ENCODE results near the gene LRP5.
A peak's percentile ranks its signal among the peaks of the same experiment; 100 is the strongest.

LRP5 gene

GRCh38 chr11:68327586-68328370 is 15.4 kb downstream of the LRP5 start:
- no peak for DNase-seq
- WGBS (ENCODE audit: insufficient coverage) = 54% methylated on average over 12 of the region's 19 CpGs
- Histone ChIP-seq H3K27ac (ENCODE audit: insufficient read depth in 1 of 2, low read depth in 1 of 2, low read length in 2 of 2, poor library complexity in 1 of 2, severe bottlenecking in 2 of 2) (no peak overlapping the region), H3K36me3 (ENCODE audit: control insufficient read depth in 4 of 4, insufficient read depth in 4 of 4, low read length in 3 of 4) (peaks cover 0 to 4% (median 0%) of the 10 kb centered on the region in 4 experiments), H3K27me3 (replicated peaks in 2 of 5; ENCODE audit: control insufficient read depth in 4 of 5, insufficient read depth in 5 of 5, low read length in 4 of 5) (no peaks in the 10 kb centered on the region), H3K9me3 (ENCODE audit: control extremely low read depth in 1 of 5, control insufficient read depth in 4 of 5, insufficient read depth in 2 of 5, low read depth in 1 of 5, low read length in 4 of 5) (no peaks in the 10 kb centered on the region), H3K4me1 (ENCODE audit: control extremely low read depth in 1 of 4, control insufficient read depth in 4 of 4, insufficient read depth in 4 of 4, low read length in 3 of 4) (peaks cover 0 to 83% (median 68%) of the 10 kb centered on the region in 4 experiments), H3K4me3 (ENCODE audit: control insufficient read depth in 1 of 7, extremely low read depth in 1 of 7, insufficient read depth in 4 of 7, low read depth in 2 of 7, low read length in 6 of 7) (peak overlapping the region in 4 of 7 experiments; percentile 12 to 51 (median 47))
- ChIA-PET CTCF (interaction anchor here (0.9 to 1.8 kb wide), 3 partner anchors 9 to 56 kb away, joined by 3 to 9 read pairs (median 4); no protein-coding TSS in a partner anchor), POLR2A (interaction anchor here (0.6 to 1.5 kb wide), 3 partner anchors 10 to 14 kb away, joined by 3 to 4 read pairs (median 4); no protein-coding TSS in a partner anchor)

GRCh38 chr11:68328374-68329091 is 16.1 kb downstream of the LRP5 start:
- H3K27ac ChIP-seq (ENCODE audit: insufficient read depth in 1 of 2, low read depth in 1 of 2, low read length in 2 of 2, poor library complexity in 1 of 2, severe bottlenecking in 2 of 2) = no peak overlapping the region
- peak overlapping the region in 3 of 7 experiments; percentile 23 to 51 (median 47) for H3K4me3 ChIP-seq (ENCODE audit: control insufficient read depth in 1 of 7, extremely low read depth in 1 of 7, insufficient read depth in 4 of 7, low read depth in 2 of 7, low read length in 6 of 7)

DNA sequence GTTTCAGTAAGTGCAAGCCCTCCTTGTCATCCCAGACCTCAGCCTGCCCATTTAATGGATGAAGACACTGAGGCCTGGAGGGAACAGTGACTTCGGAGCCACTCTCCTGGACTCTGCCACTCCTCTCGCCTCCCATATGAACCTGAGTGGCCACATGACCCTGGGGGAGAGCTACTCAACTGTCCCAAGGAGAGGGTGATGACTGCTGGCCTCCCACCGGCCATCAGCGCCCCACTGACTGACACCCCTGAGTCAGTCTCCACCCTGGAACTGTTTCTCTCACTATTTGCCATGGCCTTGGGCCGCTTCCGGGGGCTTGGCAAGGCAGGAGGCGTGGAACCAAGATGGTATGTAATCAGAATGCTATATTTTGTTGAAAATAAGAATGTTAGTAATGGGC is 17.1 kb downstream of the LRP5 start:
- H3K27me3 ChIP-seq (replicated peaks in 2 of 5; ENCODE audit: control insufficient read depth in 4 of 5, insufficient read depth in 5 of 5, low read length in 4 of 5) = no peaks in the 10 kb centered on the region
- DNase-seq = no peak
- H3K4me1 ChIP-seq (ENCODE audit: control extremely low read depth in 1 of 4, control insufficient read depth in 4 of 4, insufficient read depth in 4 of 4, low read length in 3 of 4) = peaks cover 0 to 89% (median 70%) of the 10 kb centered on the region in 4 experiments
- WGBS (ENCODE audit: insufficient coverage) = 100% methylated on average over 5 of the region's 7 CpGs
- CTCF ChIA-PET = interaction anchor here (0.8 kb wide), 1 partner anchor 50 kb away, joined by 3 read pairs; no protein-coding TSS in a partner anchor
- no peak overlapping the region for H3K27ac ChIP-seq (ENCODE audit: insufficient read depth in 1 of 2, low read depth in 1 of 2, low read length in 2 of 2, poor library complexity in 1 of 2, severe bottlenecking in 2 of 2)
- POLR2A ChIA-PET = interaction anchor here (0.6 kb wide), 2 partner anchors 17 to 54 kb away, joined by 3 read pairs; partner anchors contain the start of gene LRP5
- no peaks in the 10 kb centered on the region for H3K9me3 ChIP-seq (ENCODE audit: control extremely low read depth in 1 of 5, control insufficient read depth in 4 of 5, insufficient read depth in 2 of 5, low read depth in 1 of 5, low read length in 4 of 5)
- H3K36me3 ChIP-seq (ENCODE audit: control insufficient read depth in 4 of 4, insufficient read depth in 4 of 4, low read length in 3 of 4) = peaks cover 0 to 8% (median 0%) of the 10 kb centered on the region in 4 experiments
- H3K4me3 ChIP-seq (ENCODE audit: control insufficient read depth in 1 of 7, extremely low read depth in 1 of 7, insufficient read depth in 4 of 7, low read depth in 2 of 7, low read length in 6 of 7) = no peak overlapping the region

More at GRCh38 chr11:68328374-68329091, 16.1 kb downstream of the LRP5 start:
- H3K9me3 ChIP-seq (ENCODE audit: control extremely low read depth in 1 of 5, control insufficient read depth in 4 of 5, insufficient read depth in 2 of 5, low read depth in 1 of 5, low read length in 4 of 5) = no peaks in the 10 kb centered on the region
- ChIA-PET POLR2A (interaction anchor here (0.6 to 1.5 kb wide), 3 partner anchors 9 to 15 kb away, joined by 3 to 4 read pairs (median 4); no protein-coding TSS in a partner anchor), CTCF (interaction anchor here (0.8 to 1.8 kb wide), 4 partner anchors 8 to 55 kb away, joined by 3 to 9 read pairs (median 4); no protein-coding TSS in a partner anchor)
- peak; percentile 74 to 93 (median 92) for DNase-seq
- H3K4me1 ChIP-seq (ENCODE audit: control extremely low read depth in 1 of 4, control insufficient read depth in 4 of 4, insufficient read depth in 4 of 4, low read length in 3 of 4) = peaks cover 0 to 90% (median 70%) of the 10 kb centered on the region in 4 experiments
- 27% methylated on average over 22 of the region's 25 CpGs for WGBS (ENCODE audit: insufficient coverage)
- peaks cover 0 to 8% (median 0%) of the 10 kb centered on the region in 4 experiments for H3K36me3 ChIP-seq (ENCODE audit: control insufficient read depth in 4 of 4, insufficient read depth in 4 of 4, low read length in 3 of 4)
- H3K27me3 ChIP-seq (replicated peaks in 2 of 5; ENCODE audit: control insufficient read depth in 4 of 5, insufficient read depth in 5 of 5, low read length in 4 of 5) = no peaks in the 10 kb centered on the region

DNA sequence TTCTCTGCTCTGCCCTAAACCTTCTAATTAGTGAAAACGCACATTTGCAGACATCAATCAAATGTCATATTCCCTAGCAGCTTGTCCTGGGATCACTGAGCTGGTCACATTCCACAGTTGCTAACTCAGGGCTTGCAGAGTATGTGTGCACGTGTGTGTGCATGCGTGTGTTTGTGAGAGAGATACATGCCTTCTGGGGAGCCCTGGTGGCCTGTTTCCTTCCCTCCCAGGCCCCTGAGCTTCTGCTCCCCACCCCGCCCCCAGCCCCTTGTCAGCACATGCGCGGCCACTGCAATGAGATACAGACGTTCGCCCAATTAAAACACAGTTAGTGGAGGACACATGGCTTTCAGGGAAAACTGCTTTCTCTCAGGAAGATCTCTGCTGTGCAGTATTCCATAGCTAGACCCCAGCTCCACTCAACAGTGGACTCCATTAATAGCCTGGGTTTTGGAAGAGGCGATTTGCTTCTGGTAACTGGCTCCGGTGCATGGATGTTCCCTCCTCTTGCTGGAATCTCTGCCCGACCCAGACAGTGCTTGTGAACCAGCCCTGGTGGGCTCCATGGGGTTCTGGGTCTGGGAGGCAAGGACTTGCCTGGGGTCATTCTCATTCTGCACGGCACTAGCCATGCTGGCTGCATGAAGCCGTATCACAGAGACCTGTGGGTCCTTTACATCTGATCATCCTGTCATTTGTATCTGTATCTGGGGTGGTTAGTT is 17.7 kb downstream of the LRP5 start:
- no peaks in the 10 kb centered on the region for H3K9me3 ChIP-seq (ENCODE audit: control extremely low read depth in 1 of 5, control insufficient read depth in 4 of 5, insufficient read depth in 2 of 5, low read depth in 1 of 5, low read length in 4 of 5)
- ChIA-PET POLR2A (interaction anchor here (0.6 kb wide), 2 partner anchors 18 to 53 kb away, joined by 3 read pairs; partner anchors contain the start of gene LRP5), CTCF (no interaction called here)
- H3K4me3 ChIP-seq (ENCODE audit: control insufficient read depth in 1 of 7, extremely low read depth in 1 of 7, insufficient read depth in 4 of 7, low read depth in 2 of 7, low read length in 6 of 7) = no peak overlapping the region
- peaks cover 0 to 83% (median 70%) of the 10 kb centered on the region in 4 experiments for H3K4me1 ChIP-seq (ENCODE audit: control extremely low read depth in 1 of 4, control insufficient read depth in 4 of 4, insufficient read depth in 4 of 4, low read length in 3 of 4)
- H3K27me3 ChIP-seq (replicated peaks in 2 of 5; ENCODE audit: control insufficient read depth in 4 of 5, insufficient read depth in 5 of 5, low read length in 4 of 5) = no peaks in the 10 kb centered on the region
- no peak overlapping the region for H3K27ac ChIP-seq (ENCODE audit: insufficient read depth in 1 of 2, low read depth in 1 of 2, low read length in 2 of 2, poor library complexity in 1 of 2, severe bottlenecking in 2 of 2)
- no peak for DNase-seq
- H3K36me3 ChIP-seq (ENCODE audit: control insufficient read depth in 4 of 4, insufficient read depth in 4 of 4, low read length in 3 of 4) = peaks cover 0 to 8% (median 0%) of the 10 kb centered on the region in 4 experiments
- WGBS (ENCODE audit: insufficient coverage) = 86% methylated on average over 11 of the region's 13 CpGs

- H3K4me1 ChIP-seq (ENCODE audit: control extremely low read depth in 1 of 4, control insufficient read depth in 4 of 4, insufficient read depth in 4 of 4, low read length in 3 of 4) = peaks cover 0 to 83% (median 71%) of the 10 kb centered on the region in 4 experiments
- CTCF ChIA-PET = no interaction called here
- WGBS (ENCODE audit: insufficient coverage) = 80% methylated on average over 13 of the region's 16 CpGs
- H3K4me3 ChIP-seq (ENCODE audit: control insufficient read depth in 1 of 7, extremely low read depth in 1 of 7, insufficient read depth in 4 of 7, low read depth in 2 of 7, low read length in 6 of 7) = peak overlapping the region in 2 of 7 experiments; percentile 7 to 14
- DNase-seq = peak in 1 of 3 donors; percentile 26
- H3K27ac ChIP-seq (ENCODE audit: insufficient read depth in 1 of 2, low read depth in 1 of 2, low read length in 2 of 2, poor library complexity in 1 of 2, severe bottlenecking in 2 of 2) = no peak overlapping the region
- H3K36me3 ChIP-seq (ENCODE audit: control insufficient read depth in 4 of 4, insufficient read depth in 4 of 4, low read length in 3 of 4) = peaks cover 0 to 5% (median 0%) of the 10 kb centered on the region in 4 experiments
- H3K9me3 ChIP-seq (ENCODE audit: control extremely low read depth in 1 of 5, control insufficient read depth in 4 of 5, insufficient read depth in 2 of 5, low read depth in 1 of 5, low read length in 4 of 5) = no peaks in the 10 kb centered on the region
- POLR2A ChIA-PET = no interaction called here
- H3K27me3 ChIP-seq (replicated peaks in 2 of 5; ENCODE audit: control insufficient read depth in 4 of 5, insufficient read depth in 5 of 5, low read length in 4 of 5) = no peaks in the 10 kb centered on the region
These were observed 18.4 kb downstream of the LRP5 start for GRCh38 chr11:68330700-68331337.

GRCh38 chr11:68331338-68331947 is 19.1 kb downstream of the LRP5 start:
- peaks cover 0 to 5% (median 0%) of the 10 kb centered on the region in 4 experiments for H3K36me3 ChIP-seq (ENCODE audit: control insufficient read depth in 4 of 4, insufficient read depth in 4 of 4, low read length in 3 of 4)
- peak in 2 of 3 donors; percentile 46 to 64 for DNase-seq
- no peaks in the 10 kb centered on the region for H3K27me3 ChIP-seq (replicated peaks in 2 of 5; ENCODE audit: control insufficient read depth in 4 of 5, insufficient read depth in 5 of 5, low read length in 4 of 5)
- peak overlapping the region in 2 of 7 experiments; percentile 7 to 14 for H3K4me3 ChIP-seq (ENCODE audit: control insufficient read depth in 1 of 7, extremely low read depth in 1 of 7, insufficient read depth in 4 of 7, low read depth in 2 of 7, low read length in 6 of 7)
- no peak overlapping the region for H3K27ac ChIP-seq (ENCODE audit: insufficient read depth in 1 of 2, low read depth in 1 of 2, low read length in 2 of 2, poor library complexity in 1 of 2, severe bottlenecking in 2 of 2)
- ChIA-PET POLR2A (no interaction called here), CTCF (interaction anchor here (1.4 kb wide), 1 partner anchor 14 kb away, joined by 3 read pairs; no protein-coding TSS in a partner anchor)
- H3K4me1 ChIP-seq (ENCODE audit: control extremely low read depth in 1 of 4, control insufficient read depth in 4 of 4, insufficient read depth in 4 of 4, low read length in 3 of 4) = peaks cover 0 to 83% (median 70%) of the 10 kb centered on the region in 4 experiments
- WGBS (ENCODE audit: insufficient coverage) = 21% methylated on average over 11 of the region's 14 CpGs
- H3K9me3 ChIP-seq (ENCODE audit: control extremely low read depth in 1 of 5, control insufficient read depth in 4 of 5, insufficient read depth in 2 of 5, low read depth in 1 of 5, low read length in 4 of 5) = no peaks in the 10 kb centered on the region
